Measurements from ENCODE around the gene WDR1.

Gene WDR1

GRCh38 chr4:10116569-10117358 lies at the start of gene WDR1:
Gene WDR1, minus strand, starts transcription at chr4:10116799. Its CDS starts 133 bp downstream, at chr4:10116666.
- DNase-seq = peak; percentile 10

- DNase-seq = no peak
Observed at GRCh38 chr4:10164877-10165283, 48.3 kb upstream of the WDR1 start.

- DNase-seq = no peak
Observed at GRCh38 chr4:10163296-10163695, 46.7 kb upstream of the WDR1 start.

GRCh38 chr4:10162341-10163000 lies 45.9 kb upstream of the WDR1 start:
- no peak for DNase-seq

GRCh38 chr4:10161840-10162239 lies 45.2 kb upstream of the WDR1 start:
- no peak for DNase-seq

GRCh38 chr4:10161146-10161545 lies 44.5 kb upstream of the WDR1 start:
- no peak for DNase-seq

- no peak for DNase-seq
Observed at GRCh38 chr4:10160281-10160856, 43.8 kb upstream of the WDR1 start.

- DNase-seq = no peak
Observed at GRCh38 chr4:10159671-10160070, 43.1 kb upstream of the WDR1 start.

GRCh38 chr4:10158333-10158942 lies 41.8 kb upstream of the WDR1 start:
- DNase-seq = no peak

GRCh38 chr4:10157478-10158332 lies 41.1 kb upstream of the WDR1 start:
- DNase-seq = no peak

- no peak for DNase-seq
Observed at GRCh38 chr4:10154241-10154640, 37.6 kb upstream of the WDR1 start.

GRCh38 chr4:10153161-10153560 lies 36.6 kb upstream of the WDR1 start:
- no peak for DNase-seq

- no peak for DNase-seq
Observed at GRCh38 chr4:10151182-10151581, 34.6 kb upstream of the WDR1 start.

GRCh38 chr4:10144966-10145365 lies 28.4 kb upstream of the WDR1 start:
- DNase-seq = no peak

GRCh38 chr4:10144479-10144878 lies 27.9 kb upstream of the WDR1 start:
- no peak for DNase-seq

GRCh38 chr4:10143171-10143570 lies 26.6 kb upstream of the WDR1 start:
- DNase-seq = no peak

- DNase-seq = no peak
Observed at GRCh38 chr4:10140866-10141759, 24.5 kb upstream of the WDR1 start.

- DNase-seq = no peak
Observed at GRCh38 chr4:10139518-10139917, 22.9 kb upstream of the WDR1 start.

GRCh38 chr4:10135260-10135659 lies 18.7 kb upstream of the WDR1 start:
- no peak for DNase-seq

GRCh38 chr4:10134141-10134540 lies 17.5 kb upstream of the WDR1 start:
- no peak for DNase-seq

- no peak for DNase-seq
Observed at GRCh38 chr4:10131202-10131601, 14.6 kb upstream of the WDR1 start.
